SK-N-SH treated with all-trans-retinoic acid at 6 μM for 48 hours (cell line): ENCODE measurements around the gene PALD1.

Experiments
- GLIS3 ChIP-seq: fragments of 250-450 bp; sonication (Bioruptor Pico); IDR thresholded peaks from 2 replicates; pipeline ENCODE4 v1.5.0; 2020; ENCODE audit warnings: mild to moderate bottlenecking, moderate library complexity
- ISL1 ChIP-seq: fragments of 250-450 bp; sonication (Bioruptor Pico); IDR thresholded peaks from 2 replicates; pipeline ENCODE4 v2.1.2; 2022; ENCODE audit warnings: mild to moderate bottlenecking, moderate library complexity
- OSR1 ChIP-seq: fragments of 250-450 bp; sonication (Bioruptor Pico); IDR thresholded peaks from 2 replicates; pipeline ENCODE4 v1.8.0; 2022; ENCODE audit warnings: moderate library complexity, mild to moderate bottlenecking, inconsistent platforms
- PATZ1 ChIP-seq: fragments of 250-450 bp; sonication (Bioruptor Pico); IDR thresholded peaks from 2 replicates; pipeline ENCODE4 v1.8.0; 2020; ENCODE audit warnings: mild to moderate bottlenecking, moderate library complexity, borderline replicate concordance
- POU6F1 ChIP-seq: fragments of 250-450 bp; sonication (Bioruptor Pico); IDR thresholded peaks from 2 replicates; pipeline ENCODE4 v1.8.0; 2021; ENCODE audit warnings: low read depth, mild to moderate bottlenecking, moderate library complexity, borderline replicate concordance
- PPARA ChIP-seq: fragments of 250-450 bp; sonication (Bioruptor Pico); IDR thresholded peaks from 2 replicates; pipeline ENCODE4 v1.5.0; 2020; ENCODE audit warnings: mild to moderate bottlenecking, borderline replicate concordance
- TCF4 ChIP-seq: fragments of 250-450 bp; sonication (Bioruptor Pico); IDR thresholded peaks from 2 replicates; pipeline ENCODE4 v1.8.0; 2021; ENCODE audit warnings: mild to moderate bottlenecking, moderate library complexity, borderline replicate concordance
- ZFP3 ChIP-seq: fragments of 250-450 bp; sonication (Bioruptor Pico); IDR thresholded peaks from 2 replicates; pipeline ENCODE4 v1.5.0; 2020; ENCODE audit warnings: mild to moderate bottlenecking, moderate library complexity
- ZNF8 ChIP-seq: fragments of 450-650 bp; formaldehyde crosslinking; IDR thresholded peaks from 2 replicates; pipeline ENCODE4 v1.5.0; 2020; ENCODE audit warnings: mild to moderate bottlenecking, moderate library complexity

- no peak for TF ChIP-seq PPARA
- no peak for TF ChIP-seq ZNF8
- TF ChIP-seq ISL1 (CRISPR knock-in tag), result no peak
- TF ChIP-seq POU6F1 (CRISPR knock-in tag), result no peak
- TF ChIP-seq TCF4, result no peak
- TF ChIP-seq GLIS3 (CRISPR knock-in tag), result no peak
- no peak for TF ChIP-seq PATZ1 (CRISPR knock-in tag)
- no peak for TF ChIP-seq ZFP3 (CRISPR knock-in tag)
- no peak for TF ChIP-seq OSR1 (CRISPR knock-in tag)
These were observed 108.6 kb downstream of the PALD1 start for GRCh38 chr10:70587045-70587658.
